OCI-LY3 (cell line): ENCODE data around the gene CD209.

Experiments used
- H2AFZ ChIP-seq: fragments of 200-600, 300-600 bp; shearing (Covaris generic); 2 replicates; pipeline ENCODE4 v1.6.0; 2014; ENCODE audit warnings: antibody characterized with exemption, low read depth, low read length
- H3K27ac ChIP-seq: fragments of 200-600, 300-600 bp; sonication (generic); 2 replicates; pipeline ENCODE4 v1.5.1; 2014; ENCODE audit warnings: mild to moderate bottlenecking, low read length, moderate library complexity, mixed read lengths
- H3K27me3 ChIP-seq: fragments of 200-600, 300-600 bp; sonication (generic); 2 replicates; pipeline ENCODE4 v1.6.1; 2014; ENCODE audit warnings: low read depth, low read length, mixed read lengths
- H3K36me3 ChIP-seq: fragments of 200-600, 300-600 bp; sonication (generic); replicated peaks from 2 replicates; pipeline ENCODE3; 2014; ENCODE audit warnings: low read depth, low read length, mixed read lengths
- H3K4me1 ChIP-seq: fragments of 300-600, 200-600 bp; sonication (generic); 2 replicates; pipeline ENCODE4 v1.6.1; 2014; ENCODE audit warnings: low read length, mixed read lengths
- H3K4me2 ChIP-seq: fragments of 200-600, 300-600 bp; sonication (generic); 2 replicates; pipeline ENCODE4 v1.6.1; 2014; ENCODE audit warnings: low read length, mixed read lengths
- H3K4me3 ChIP-seq: fragments of 300-600, 200-600 bp; sonication (generic); 2 replicates; pipeline ENCODE4 v1.5.1; 2014; ENCODE audit warnings: antibody characterized with exemption, mild to moderate bottlenecking, low read length, moderate library complexity
- H3K79me2 ChIP-seq: fragments of 300-600, 200-600 bp; shearing (Covaris generic); 2 replicates; pipeline ENCODE4 v1.6.1; 2014; ENCODE audit warnings: mild to moderate bottlenecking, low read length, mixed read lengths
- H3K9ac ChIP-seq: fragments of 300-600, 200-600 bp; shearing (Covaris generic); 2 replicates; pipeline ENCODE4 v1.6.0; 2014; ENCODE audit warnings: mild to moderate bottlenecking, low read length, moderate library complexity
- H3K9me3 ChIP-seq: fragments of 200-600, 300-600 bp; shearing (Covaris generic); 2 replicates; pipeline ENCODE4 v1.6.1; 2014; ENCODE audit warnings: low read length, mixed read lengths; ENCODE audit not compliant: insufficient read depth
- H4K20me1 ChIP-seq: fragments of 200-600, 300-600 bp; sonication (generic); 2 replicates; pipeline ENCODE4 v1.6.1; 2016; ENCODE audit warnings: low read length, mixed read lengths; ENCODE audit not compliant: insufficient read depth
- CTCF ChIP-seq: fragments of 200-600, 300-600 bp; sonication (generic); IDR thresholded peaks from 2 replicates; pipeline ENCODE4 v1.5.1; 2014; ENCODE audit warnings: antibody characterized with exemption, low read length, low read depth
- EZH2phosphoT487 ChIP-seq: fragments of 200-600 bp; shearing (Covaris generic); IDR thresholded peaks from 2 replicates; pipeline ENCODE4 v1.6.1; 2018; ENCODE audit warnings: antibody characterized with exemption, mixed run types, low read depth

The CD209 gene

GRCh38 chr19:7763696-7764095, 16.4 kb upstream of the CD209 start:
- no peak for TF ChIP-seq EZH2phosphoT487
- no peak for TF ChIP-seq CTCF
- Histone ChIP-seq H3K9me3 (peaks cover 18% of the 10 kb centered on the region), H3K27ac (no peak overlapping the region), H3K9ac (no peak overlapping the region), H3K27me3 (peaks cover 57% of the 10 kb centered on the region), H3K4me1 (no peaks in the 10 kb centered on the region), H4K20me1 (0 out of 2 replicates have a peak, but pooled peaks cover 3% of the 10 kb centered on the region), H2AFZ (no peak overlapping the region), H3K4me3 (no peak overlapping the region), H3K36me3 (no peaks in the 10 kb centered on the region), H3K79me2 (no peaks in the 10 kb centered on the region), H3K4me2 (no peak overlapping the region)

- Histone ChIP-seq H3K9ac (no peak within 1 kb of the TSS), H3K27ac (no peak within 1 kb of the TSS), H3K4me1 (no peaks in the 10 kb centered on the region), H4K20me1 (0 out of 2 replicates have a peak, but pooled peaks cover 3% of the 10 kb centered on the region), H3K9me3 (peaks cover 25% of the 10 kb centered on the region), H3K4me3 (no peak within 1 kb of the TSS), H3K36me3 (no peaks in the 10 kb centered on the region), H3K79me2 (no peaks in the 10 kb centered on the region), H2AFZ (no peak within 1 kb of the TSS), H3K4me2 (no peak within 1 kb of the TSS), H3K27me3 (peaks cover 55% of the 10 kb centered on the region)
- no peak for TF ChIP-seq CTCF
Measured at GRCh38 chr19:7762719-7763293, 15.5 kb upstream of the CD209 start, which contains the start of gene CLEC4M. TSS of gene CLEC4M (plus strand) at chr19:7763243. CDS start at chr19:7763267, 24 bp downstream.

- H3K79me2 ChIP-seq: no peaks in the 10 kb centered on the region
Measured at GRCh38 chr19:7759156-7759555, 11.8 kb upstream of the CD209 start.

GRCh38 chr19:7757358-7757757, 10.0 kb upstream of the CD209 start:
- H3K36me3 ChIP-seq: no peaks in the 10 kb centered on the region
- H2AFZ ChIP-seq: no peak overlapping the region
- no peak overlapping the region for H3K4me3 ChIP-seq
- H3K9me3 ChIP-seq: peaks cover 51% of the 10 kb centered on the region
- peaks cover 38% of the 10 kb centered on the region; the same call in 1 of the 2 replicates for H3K27me3 ChIP-seq
- TF ChIP-seq CTCF: no peak
- TF ChIP-seq EZH2phosphoT487: no peak
- H3K27ac ChIP-seq: no peak overlapping the region
- H3K9ac ChIP-seq: no peak overlapping the region
- no peaks in the 10 kb centered on the region for H3K79me2 ChIP-seq
- H3K4me2 ChIP-seq: no peak overlapping the region
- no peaks in the 10 kb centered on the region for H4K20me1 ChIP-seq
- H3K4me1 ChIP-seq: no peaks in the 10 kb centered on the region

More at GRCh38 chr19:7759156-7759555, 11.8 kb upstream of the CD209 start:
- H2AFZ ChIP-seq: no peak overlapping the region
- H3K27ac ChIP-seq: no peak overlapping the region
- H3K4me3 ChIP-seq: no peak overlapping the region
- H3K9me3 ChIP-seq: peaks cover 52% of the 10 kb centered on the region
- H3K4me2 ChIP-seq: no peak overlapping the region
- H3K27me3 ChIP-seq: peaks cover 45% of the 10 kb centered on the region
- TF ChIP-seq CTCF (no peak), EZH2phosphoT487 (no peak)
- no peak overlapping the region for H3K9ac ChIP-seq
- no peaks in the 10 kb centered on the region for H3K36me3 ChIP-seq
- H3K4me1 ChIP-seq: no peaks in the 10 kb centered on the region
- no peaks in the 10 kb centered on the region for H4K20me1 ChIP-seq
